GM21423 (cell line): Measurements from ENCODE around the gene TPD52L2.
"Not testable (repeated sequence)": the region's sequence is repeated elsewhere in the genome, so short reads cannot be mapped to it uniquely, and the experiment has no call there.

Experiments
- ATAC-seq: cut with Tn5 transposase; IDR thresholded peaks from one replicate; pipeline ENCODE4 v1.9.1; 2021; ENCODE audit warnings: mild to moderate bottlenecking, moderate library complexity; ENCODE audit not compliant: unreplicated experiment

Gene TPD52L2

GRCh38 chr20:63895202-63895951 lies 30.3 kb downstream of the TPD52L2 start:
- ATAC-seq, result peak; percentile 13

DNA sequence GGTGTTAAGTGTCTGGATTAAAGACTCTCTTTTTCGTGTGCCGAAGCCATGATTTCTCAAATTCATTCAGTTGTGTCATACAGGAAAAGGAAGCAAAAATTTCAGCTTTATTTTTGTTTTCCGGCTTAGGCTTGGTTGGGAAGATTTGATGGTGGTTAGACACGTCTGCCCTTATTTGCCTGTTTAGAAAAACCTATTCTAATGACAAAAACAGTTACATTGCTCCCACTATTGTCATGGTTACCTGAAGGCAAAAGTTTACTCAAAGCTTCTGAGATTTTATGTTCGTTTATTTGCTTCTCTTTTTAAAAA lies 30.8 kb downstream of the TPD52L2 start:
- ATAC-seq, result no peak

GRCh38 chr20:63896264-63897105 lies 31.4 kb downstream of the TPD52L2 start:
- ATAC-seq, result no peak

- ATAC-seq, result no peak
Measured at GRCh38 chr20:63897978-63898561, 33.0 kb downstream of the TPD52L2 start.

- ATAC-seq, result no peak
Measured at GRCh38 chr20:63898882-63899558, 34.0 kb downstream of the TPD52L2 start.

DNA sequence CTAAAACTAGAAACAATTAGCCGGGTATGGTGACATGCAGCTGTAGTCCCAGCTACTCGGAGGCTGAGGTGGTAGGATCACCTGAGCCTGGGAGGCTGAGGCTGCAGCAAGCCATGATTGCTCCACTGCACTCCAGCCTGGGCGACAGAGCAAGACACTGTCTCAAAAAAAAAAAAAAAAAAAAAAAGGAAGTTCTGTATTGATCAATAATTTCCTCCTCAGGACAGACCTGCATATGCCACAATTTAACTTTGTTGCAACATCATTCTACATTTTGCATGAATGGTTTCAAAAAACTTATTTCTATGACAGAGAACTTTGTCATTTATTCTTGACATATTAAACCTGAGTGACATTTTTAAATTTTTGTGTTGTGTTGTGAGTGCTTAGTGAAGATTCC lies 35.3 kb downstream of the TPD52L2 start:
- no peak for ATAC-seq

- no peak for ATAC-seq
Measured at GRCh38 chr20:63903796-63904561, 38.9 kb downstream of the TPD52L2 start.

DNA sequence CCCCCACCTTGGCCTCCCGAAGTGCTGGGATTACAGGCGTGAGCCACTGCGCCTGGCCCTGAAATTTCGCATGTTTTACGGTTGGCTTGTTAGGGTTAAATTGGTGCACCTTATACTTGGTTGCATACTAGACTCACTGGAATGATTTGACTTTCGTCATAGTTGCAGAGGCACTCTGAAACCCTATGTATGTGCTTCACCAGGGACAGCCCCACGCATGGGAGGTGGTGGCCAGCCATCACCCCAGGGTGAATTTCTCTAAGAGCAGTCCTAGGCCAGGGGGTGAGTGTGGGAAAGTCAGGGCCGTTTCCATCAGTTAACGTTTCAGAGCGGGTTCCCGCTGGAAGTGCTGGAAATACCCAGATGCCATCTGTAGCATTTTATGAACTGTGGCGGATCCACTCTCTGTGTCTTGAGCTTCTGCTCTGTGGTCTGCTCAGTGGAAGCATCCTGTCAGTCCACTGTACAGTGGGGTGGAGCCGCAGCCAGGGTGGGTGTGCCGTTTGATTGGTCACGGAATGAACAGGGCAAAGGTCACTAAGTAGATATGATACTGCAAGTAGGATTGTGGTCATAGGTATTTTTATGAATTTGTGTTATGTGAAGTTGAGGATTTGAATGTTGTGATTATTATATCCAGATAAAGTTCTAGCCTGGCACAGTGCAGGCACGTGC lies 43.1 kb downstream of the TPD52L2 start:
- no peak for ATAC-seq

DNA sequence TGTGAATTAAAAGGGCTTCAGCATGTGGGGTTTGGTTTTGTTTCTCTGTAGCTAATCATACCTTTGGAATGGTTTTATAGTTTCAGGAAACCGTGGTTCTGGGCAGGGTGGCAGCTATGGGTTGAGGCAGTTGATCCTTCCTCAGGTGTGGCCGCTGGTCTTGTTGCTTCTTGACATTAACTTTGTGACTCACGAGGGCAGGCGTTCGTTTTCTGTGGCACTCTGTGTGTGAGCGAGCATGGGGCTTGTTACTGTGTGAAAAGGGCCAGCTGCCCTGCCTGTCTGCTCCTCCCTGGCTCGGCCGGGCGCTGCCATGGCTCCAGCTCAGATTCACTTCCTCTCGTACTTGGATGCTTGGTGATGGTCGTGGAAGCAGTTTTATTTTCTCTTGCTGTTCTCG lies 46.1 kb downstream of the TPD52L2 start:
- ATAC-seq, result no peak

DNA sequence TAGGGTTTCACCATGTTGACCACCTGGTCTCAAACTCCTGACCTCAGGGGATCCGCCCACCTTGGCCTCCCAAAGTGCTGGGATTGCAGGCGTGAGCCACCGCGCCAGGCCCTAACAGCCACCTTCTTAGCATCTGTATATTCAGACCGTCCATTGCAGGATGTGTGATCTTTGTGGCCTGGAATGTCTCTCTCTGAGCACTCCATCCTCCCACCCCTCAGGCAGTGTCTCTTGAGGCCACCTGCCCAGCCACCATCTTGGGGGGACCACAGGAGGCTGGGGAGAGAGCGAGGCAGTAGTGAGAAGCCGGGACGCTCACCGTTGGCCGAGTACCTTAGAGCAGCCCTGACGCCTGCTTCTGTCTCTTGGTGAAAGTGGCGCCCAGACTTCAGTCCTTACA lies 48.7 kb downstream of the TPD52L2 start:
- ATAC-seq, result no peak

- ATAC-seq, result no peak
Measured at GRCh38 chr20:63915471-63915870, 50.4 kb downstream of the TPD52L2 start.

DNA sequence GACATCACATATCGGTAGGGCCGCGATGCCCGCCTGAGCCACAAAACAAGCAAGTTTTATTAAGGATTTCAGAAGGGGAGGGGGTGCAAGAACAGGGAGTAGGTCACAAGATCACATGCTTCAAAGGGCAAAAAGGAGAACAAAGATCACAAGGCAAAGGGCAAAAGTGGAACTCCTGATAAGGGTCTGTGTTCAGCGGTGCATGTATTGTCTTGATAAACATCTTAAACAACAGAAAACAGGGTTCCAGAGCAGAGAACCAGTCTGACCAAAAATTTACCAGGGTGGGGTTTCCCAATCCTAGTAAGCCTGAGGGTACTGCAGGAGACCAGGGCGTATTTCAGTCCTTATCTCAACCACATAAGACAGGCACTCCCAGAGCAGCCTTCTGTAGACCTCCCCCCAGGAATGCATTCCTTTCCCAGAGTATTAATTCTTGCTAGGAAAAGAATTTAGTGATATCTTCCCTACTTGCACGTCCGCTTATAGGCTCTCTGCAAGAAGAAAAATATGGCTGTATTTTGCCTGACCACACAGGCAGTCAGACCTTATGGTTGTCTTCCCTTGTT lies 51.4 kb downstream of the TPD52L2 start:
- not testable (repeated sequence) for ATAC-seq

DNA sequence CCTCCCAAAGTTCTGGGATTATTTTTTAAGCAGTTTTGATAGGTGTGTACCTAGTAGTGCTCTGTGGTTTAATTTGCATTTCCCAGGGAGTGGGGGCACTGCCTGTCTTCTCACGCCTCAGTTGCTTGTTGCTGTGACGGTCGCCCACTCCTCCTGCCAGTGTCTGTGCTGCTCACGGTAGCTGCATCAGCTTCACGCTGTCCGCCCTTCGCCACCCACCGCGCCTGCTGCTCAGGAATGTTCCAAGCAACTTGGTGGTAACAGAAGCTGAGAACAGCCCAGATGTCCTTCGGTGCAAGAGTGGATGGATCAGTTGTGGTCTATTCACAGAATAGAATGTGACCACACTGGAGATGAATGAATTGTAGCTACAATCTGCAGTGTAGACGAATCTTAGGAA lies 52.7 kb downstream of the TPD52L2 start:
- no peak for ATAC-seq

DNA sequence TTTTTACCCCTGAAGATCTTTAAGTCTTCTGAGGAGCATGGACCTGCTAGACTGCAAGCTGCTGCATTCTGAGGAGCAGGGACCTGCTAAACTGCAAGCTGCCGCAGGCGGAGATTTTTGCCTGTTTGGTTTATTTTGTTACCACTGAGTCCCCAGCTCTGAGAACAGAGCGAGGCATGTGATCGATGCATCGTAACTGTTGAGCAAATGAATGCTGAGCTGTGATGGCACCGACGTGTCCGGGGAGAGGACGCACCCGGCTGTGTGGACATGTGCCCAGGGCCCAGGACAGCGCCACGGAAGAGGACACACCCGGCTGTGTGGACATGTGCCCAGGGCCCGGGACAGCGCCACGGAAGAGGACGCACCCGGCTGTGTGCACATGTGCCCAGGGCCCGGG lies 54.1 kb downstream of the TPD52L2 start:
- ATAC-seq, result no peak

DNA sequence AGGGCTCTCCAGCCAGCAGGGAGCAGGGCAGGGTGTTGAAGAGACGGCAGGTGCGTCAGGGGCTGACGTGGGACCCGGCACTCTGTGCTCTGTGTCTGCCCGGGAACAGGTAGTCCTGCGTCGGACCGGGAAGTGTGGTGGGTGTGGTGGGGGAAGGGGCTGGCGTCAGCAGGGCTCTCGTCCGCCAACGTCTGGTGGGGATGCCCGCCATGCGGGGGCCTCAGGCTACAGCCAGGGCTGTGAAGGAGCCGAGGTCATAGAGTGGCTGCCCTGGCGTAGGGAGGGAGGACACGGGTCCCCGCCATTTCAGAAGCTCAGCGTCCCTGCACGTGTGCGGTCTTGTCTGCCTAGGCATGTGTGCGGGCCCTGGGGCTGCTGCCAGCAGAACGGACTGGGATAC lies 55.2 kb downstream of the TPD52L2 start:
- no peak for ATAC-seq

- ATAC-seq, result no peak
Measured at GRCh38 chr20:63923651-63924050, 58.6 kb downstream of the TPD52L2 start.

DNA sequence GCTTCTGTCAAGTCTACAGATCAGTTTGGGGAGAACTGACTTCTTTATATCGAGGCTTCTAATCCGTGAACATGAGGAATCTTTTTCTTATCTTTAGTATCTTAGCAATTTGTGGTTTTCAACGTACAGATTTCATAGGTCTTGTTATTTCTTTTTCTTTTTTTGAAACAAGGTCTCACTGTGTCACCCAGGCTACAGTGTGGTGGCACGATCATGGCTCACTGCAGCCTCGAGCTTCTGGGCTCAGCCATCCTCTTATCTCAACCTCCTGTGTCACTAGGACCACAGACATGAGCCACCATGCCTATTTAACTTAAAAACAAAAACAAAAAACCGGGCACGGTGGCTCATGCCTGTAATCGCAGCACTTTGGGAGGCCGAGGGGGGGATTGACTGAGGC lies 59.2 kb downstream of the TPD52L2 start:
- no peak for ATAC-seq

GRCh38 chr20:63926298-63926697 lies 61.2 kb downstream of the TPD52L2 start:
- ATAC-seq, result no peak

DNA sequence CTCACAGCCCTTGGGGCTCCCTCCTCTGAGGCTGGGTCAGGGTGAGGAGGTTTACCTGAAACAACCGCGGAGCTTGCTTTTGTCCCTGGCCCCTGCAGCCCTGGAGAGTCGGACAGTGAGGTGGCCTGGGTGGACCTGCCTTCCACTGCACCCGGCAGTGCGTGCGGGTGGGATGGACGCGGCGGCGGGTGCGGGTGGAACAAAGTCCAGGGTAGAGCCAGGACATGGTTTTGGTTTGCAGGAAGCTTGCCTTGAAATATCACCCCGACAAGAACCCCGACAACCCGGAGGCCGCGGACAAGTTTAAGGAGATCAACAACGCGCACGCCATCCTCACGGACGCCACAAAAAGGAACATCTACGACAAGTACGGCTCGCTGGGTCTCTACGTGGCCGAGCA lies 64.0 kb downstream of the TPD52L2 start:
- ATAC-seq, result no peak

- not testable (repeated sequence) for ATAC-seq
Measured at GRCh38 chr20:63929473-63929883, 64.4 kb downstream of the TPD52L2 start.
